Measurements from ENCODE around the gene VRK2.

Gene VRK2

DNA sequence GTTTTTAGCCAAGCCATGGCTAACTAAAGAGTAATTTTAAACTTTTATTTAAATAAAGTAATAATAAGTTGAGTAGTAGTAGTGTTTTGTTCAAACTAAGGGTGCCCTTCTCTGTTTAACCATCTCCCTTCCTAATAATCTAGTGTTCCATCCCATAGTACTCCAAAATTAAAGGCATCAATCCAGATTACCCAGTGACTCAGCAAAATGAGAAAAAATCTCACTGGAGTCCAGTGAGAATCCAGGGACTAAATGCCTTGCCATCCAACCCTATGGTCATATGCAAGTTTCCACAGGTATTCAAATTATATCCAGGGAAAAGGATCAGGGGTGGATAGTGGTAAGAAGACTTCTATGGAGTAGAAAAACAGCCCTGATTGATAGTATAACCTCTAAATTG is 19.6 kb upstream of the VRK2 start:
- Histone ChIP-seq H3K27me3 (ENCODE audit: insufficient read depth, low read length) (no peaks in the 10 kb centered on the region), H3K4me3 (ENCODE audit: low read depth, low read length, poor library complexity, severe bottlenecking) (no peak overlapping the region), H3K9me3 (ENCODE audit: low read length) (no peaks in the 10 kb centered on the region), H3K9ac (ENCODE audit: low read length) (no peak overlapping the region), H2AFZ (ENCODE audit: low read length) (no peak overlapping the region), H3K9me2 (ENCODE audit: low read depth, low read length) (no peaks in the 10 kb centered on the region), H3F3A (ENCODE audit: insufficient read depth, low read length) (no peaks in the 10 kb centered on the region), H3K4me1 (ENCODE audit: insufficient read depth, low read length, severe bottlenecking) (peaks cover 14% of the 10 kb centered on the region), H3K27ac (ENCODE audit: low read depth, low read length, poor library complexity, severe bottlenecking) (no peak overlapping the region), H3K4me2 (ENCODE audit: low read length) (no peak overlapping the region), H3K79me2 (ENCODE audit: insufficient read depth, low read length) (no peaks in the 10 kb centered on the region), H3K36me3 (ENCODE audit: insufficient read depth, low read length) (no peaks in the 10 kb centered on the region), H4K20me1 (ENCODE audit: insufficient read depth, low read length) (no peaks in the 10 kb centered on the region)
- no peak for TF ChIP-seq EZH2 (IDR thresholded peaks at IDR 0.05; ENCODE audit: borderline replicate concordance, low read length)
- TF ChIP-seq, protein P1, sequence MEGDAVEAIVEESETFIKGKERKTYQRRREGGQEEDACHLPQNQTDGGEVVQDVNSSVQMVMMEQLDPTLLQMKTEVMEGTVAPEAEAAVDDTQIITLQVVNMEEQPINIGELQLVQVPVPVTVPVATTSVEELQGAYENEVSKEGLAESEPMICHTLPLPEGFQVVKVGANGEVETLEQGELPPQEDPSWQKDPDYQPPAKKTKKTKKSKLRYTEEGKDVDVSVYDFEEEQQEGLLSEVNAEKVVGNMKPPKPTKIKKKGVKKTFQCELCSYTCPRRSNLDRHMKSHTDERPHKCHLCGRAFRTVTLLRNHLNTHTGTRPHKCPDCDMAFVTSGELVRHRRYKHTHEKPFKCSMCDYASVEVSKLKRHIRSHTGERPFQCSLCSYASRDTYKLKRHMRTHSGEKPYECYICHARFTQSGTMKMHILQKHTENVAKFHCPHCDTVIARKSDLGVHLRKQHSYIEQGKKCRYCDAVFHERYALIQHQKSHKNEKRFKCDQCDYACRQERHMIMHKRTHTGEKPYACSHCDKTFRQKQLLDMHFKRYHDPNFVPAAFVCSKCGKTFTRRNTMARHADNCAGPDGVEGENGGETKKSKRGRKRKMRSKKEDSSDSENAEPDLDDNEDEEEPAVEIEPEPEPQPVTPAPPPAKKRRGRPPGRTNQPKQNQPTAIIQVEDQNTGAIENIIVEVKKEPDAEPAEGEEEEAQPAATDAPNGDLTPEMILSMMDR (IDR thresholded peaks at IDR 0.05; ENCODE audit: low read length) = no peak

- H3K79me2 ChIP-seq (ENCODE audit: insufficient read depth, low read length) = no peaks in the 10 kb centered on the region
- H4K20me1 ChIP-seq (ENCODE audit: insufficient read depth, low read length) = no peaks in the 10 kb centered on the region
- H3K27me3 ChIP-seq (ENCODE audit: insufficient read depth, low read length) = no peaks in the 10 kb centered on the region
- H3K9ac ChIP-seq (ENCODE audit: low read length) = no peak overlapping the region
- no peak for TF ChIP-seq EZH2 (IDR thresholded peaks at IDR 0.05; ENCODE audit: borderline replicate concordance, low read length)
- TF ChIP-seq, protein P1 (IDR thresholded peaks at IDR 0.05; ENCODE audit: low read length) = no peak
- H3K4me3 ChIP-seq (ENCODE audit: low read depth, low read length, poor library complexity, severe bottlenecking) = no peak overlapping the region
- H2AFZ ChIP-seq (ENCODE audit: low read length) = no peak overlapping the region
- H3K4me1 ChIP-seq (ENCODE audit: insufficient read depth, low read length, severe bottlenecking) = peaks cover 13% of the 10 kb centered on the region
- H3K9me2 ChIP-seq (ENCODE audit: low read depth, low read length) = no peaks in the 10 kb centered on the region
- no peak overlapping the region for H3K4me2 ChIP-seq (ENCODE audit: low read length)
- no peaks in the 10 kb centered on the region for H3F3A ChIP-seq (ENCODE audit: insufficient read depth, low read length)
- H3K27ac ChIP-seq (ENCODE audit: low read depth, low read length, poor library complexity, severe bottlenecking) = no peak overlapping the region
- no peaks in the 10 kb centered on the region for H3K36me3 ChIP-seq (ENCODE audit: insufficient read depth, low read length)
- no peaks in the 10 kb centered on the region for H3K9me3 ChIP-seq (ENCODE audit: low read length)
Measured at GRCh38 chr2:58030771-58031170, 15.8 kb upstream of the VRK2 start.

DNA sequence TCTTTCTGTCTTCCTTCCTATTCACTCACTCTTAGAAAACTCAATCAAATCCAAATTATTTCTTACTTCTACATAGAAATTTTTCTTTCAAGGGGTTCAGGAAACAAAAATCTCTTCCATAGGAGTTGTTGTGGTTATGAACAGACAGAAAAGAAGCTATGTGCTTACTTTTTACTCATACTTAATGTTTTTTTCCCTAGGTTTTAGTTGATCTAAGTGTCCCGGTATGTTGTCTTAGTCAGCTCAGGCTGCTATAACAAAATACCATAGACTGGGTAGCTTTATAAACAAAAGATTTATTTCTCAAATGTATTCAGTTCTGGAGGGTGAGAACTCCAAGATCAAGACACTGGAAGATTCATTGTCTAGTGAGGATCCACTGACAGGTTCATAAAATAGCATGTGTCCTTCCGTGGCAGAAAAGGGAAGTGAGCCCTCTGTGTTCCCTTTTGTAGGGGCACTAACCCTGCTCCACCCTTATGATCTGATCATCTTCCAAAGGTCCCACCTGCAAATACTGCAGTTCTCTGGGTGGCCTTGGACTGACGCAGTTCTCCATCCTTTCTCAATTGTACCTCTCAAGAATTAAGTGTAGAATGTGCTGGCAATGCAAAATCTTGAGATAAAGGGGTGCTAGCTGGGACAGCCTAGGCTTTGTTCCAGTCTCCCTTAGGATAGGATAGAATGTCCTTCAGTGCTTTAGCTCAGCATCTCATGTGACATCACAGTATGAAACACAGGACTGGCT is 14.4 kb upstream of the VRK2 start:
- no peak overlapping the region for H3K4me3 ChIP-seq (ENCODE audit: low read depth, low read length, poor library complexity, severe bottlenecking)
- no peak overlapping the region for H3K27ac ChIP-seq (ENCODE audit: low read depth, low read length, poor library complexity, severe bottlenecking)
- no peaks in the 10 kb centered on the region for H4K20me1 ChIP-seq (ENCODE audit: insufficient read depth, low read length)
- H3K9ac ChIP-seq (ENCODE audit: low read length) = no peak overlapping the region
- H3K27me3 ChIP-seq (ENCODE audit: insufficient read depth, low read length) = no peaks in the 10 kb centered on the region
- TF ChIP-seq, protein P1 (IDR thresholded peaks at IDR 0.05; ENCODE audit: low read length) = no peak
- no peak for TF ChIP-seq EZH2 (IDR thresholded peaks at IDR 0.05; ENCODE audit: borderline replicate concordance, low read length)
- no peak overlapping the region for H2AFZ ChIP-seq (ENCODE audit: low read length)
- H3K4me2 ChIP-seq (ENCODE audit: low read length) = no peak overlapping the region
- H3K9me2 ChIP-seq (ENCODE audit: low read depth, low read length) = no peaks in the 10 kb centered on the region
- no peaks in the 10 kb centered on the region for H3K9me3 ChIP-seq (ENCODE audit: low read length)
- no peaks in the 10 kb centered on the region for H3K79me2 ChIP-seq (ENCODE audit: insufficient read depth, low read length)
- H3K36me3 ChIP-seq (ENCODE audit: insufficient read depth, low read length) = no peaks in the 10 kb centered on the region
- H3K4me1 ChIP-seq (ENCODE audit: insufficient read depth, low read length, severe bottlenecking) = peaks cover 13% of the 10 kb centered on the region
- H3F3A ChIP-seq (ENCODE audit: insufficient read depth, low read length) = no peaks in the 10 kb centered on the region

Data from OCI-LY1 (cell line).